ENCODE measurements around the gene GALNS. TPM values are rescaled to one million over a fixed set of nuclear protein-coding genes. Genes with fewer than 3 reads are reported as not detected.
"Not testable (repeated sequence)": the region's sequence is repeated elsewhere in the genome, so short reads cannot be mapped to it uniquely, and the experiment has no call there.

Gene GALNS
- total and polyA plus RNA-seq, 9 donors, result 9.8 to 28.5 (median 20.6) TPM

DNA sequence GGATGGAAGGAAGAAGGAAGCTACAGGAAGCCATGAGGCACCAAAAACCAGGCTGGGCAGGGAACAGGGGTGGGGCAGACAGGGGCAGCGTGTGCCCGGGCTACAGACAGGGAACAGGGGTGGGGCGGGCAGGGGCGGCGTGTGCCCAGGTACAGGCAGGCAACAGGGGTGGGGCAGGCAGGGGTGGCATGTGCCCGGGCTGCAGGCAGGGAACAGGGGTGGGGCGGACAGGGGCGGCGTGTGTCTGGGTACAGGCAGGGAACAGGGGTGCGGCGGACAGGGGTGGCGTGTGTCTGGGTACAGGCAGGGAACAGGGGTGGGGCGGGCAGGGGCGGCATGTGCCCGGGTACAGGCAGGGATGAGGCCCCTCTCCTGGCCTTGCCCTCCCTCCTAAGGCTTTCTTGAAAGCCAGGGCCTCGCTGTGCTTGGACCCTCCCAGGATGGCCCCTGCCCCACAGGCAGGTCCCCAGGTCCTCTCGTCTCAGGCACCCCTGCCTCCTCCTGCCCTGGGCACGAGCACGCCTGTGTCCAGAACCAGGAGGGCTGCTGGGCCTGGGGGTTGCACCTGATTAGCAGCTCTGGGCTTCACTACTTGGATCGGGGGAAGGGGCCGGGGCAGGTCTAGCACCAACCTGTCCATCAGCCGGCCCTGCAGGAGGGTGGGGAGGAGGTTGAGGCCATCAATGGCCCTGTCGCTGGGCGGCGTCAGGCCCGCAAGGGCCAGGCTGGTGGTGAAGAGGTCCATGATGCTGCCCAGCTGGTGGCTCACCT, 30.5 kb downstream of the GALNS start:
- Histone ChIP-seq H3K27ac (ENCODE audit: low read length) (no peak overlapping the region), H3K4me3 (ENCODE audit: low read length) (no peak overlapping the region), H3K36me3 (ENCODE audit: control insufficient read depth, insufficient read depth, low read length) (peaks cover 48% of the 10 kb centered on the region), H3K4me1 (ENCODE audit: control insufficient read depth, insufficient read depth, low read length) (no peaks in the 10 kb centered on the region), H3K27me3 (ENCODE audit: control insufficient read depth, insufficient read depth, low read length) (no peaks in the 10 kb centered on the region), H3K9me3 (replicated peaks; ENCODE audit: control insufficient read depth, low read depth, low read length) (no peaks in the 10 kb centered on the region)
- WGBS (ENCODE audit: insufficient coverage), result 89% methylated on average over 20 of the region's 26 CpGs
- no peak for DNase-seq

DNA sequence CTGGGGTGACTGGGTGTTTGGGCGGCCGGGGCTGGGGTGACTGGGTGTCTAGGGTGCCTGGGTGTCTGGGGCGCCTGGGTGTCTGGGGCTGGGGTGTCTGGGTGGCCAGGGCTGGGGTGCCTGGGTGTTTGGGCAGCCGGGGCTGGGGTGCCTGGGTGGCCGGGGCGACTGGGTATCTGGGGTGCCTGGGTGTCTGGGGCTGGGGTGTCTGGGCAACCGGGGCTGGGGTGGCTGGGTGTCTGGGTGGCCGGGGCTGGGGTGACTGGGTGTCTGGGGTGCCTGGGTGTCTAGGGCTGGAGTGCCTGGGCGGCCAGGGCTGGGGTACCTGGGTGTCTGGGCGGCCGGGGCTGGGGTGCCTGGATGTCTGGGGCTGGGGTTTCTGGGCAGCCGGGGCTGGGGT, 31.6 kb downstream of the GALNS start:
- Histone ChIP-seq H3K36me3 (ENCODE audit: control insufficient read depth, insufficient read depth, low read length) (peaks cover 52% of the 10 kb centered on the region), H3K4me1 (ENCODE audit: control insufficient read depth, insufficient read depth, low read length) (peaks cover 5% of the 10 kb centered on the region), H3K27ac (ENCODE audit: low read length) (no peak overlapping the region), H3K4me3 (ENCODE audit: low read length) (no peak overlapping the region), H3K27me3 (ENCODE audit: control insufficient read depth, insufficient read depth, low read length) (no peaks in the 10 kb centered on the region), H3K9me3 (replicated peaks; ENCODE audit: control insufficient read depth, low read depth, low read length) (no peaks in the 10 kb centered on the region)
- no peak for DNase-seq
- 95% methylated on average over 11 of the region's 12 CpGs for WGBS (ENCODE audit: insufficient coverage)

DNA sequence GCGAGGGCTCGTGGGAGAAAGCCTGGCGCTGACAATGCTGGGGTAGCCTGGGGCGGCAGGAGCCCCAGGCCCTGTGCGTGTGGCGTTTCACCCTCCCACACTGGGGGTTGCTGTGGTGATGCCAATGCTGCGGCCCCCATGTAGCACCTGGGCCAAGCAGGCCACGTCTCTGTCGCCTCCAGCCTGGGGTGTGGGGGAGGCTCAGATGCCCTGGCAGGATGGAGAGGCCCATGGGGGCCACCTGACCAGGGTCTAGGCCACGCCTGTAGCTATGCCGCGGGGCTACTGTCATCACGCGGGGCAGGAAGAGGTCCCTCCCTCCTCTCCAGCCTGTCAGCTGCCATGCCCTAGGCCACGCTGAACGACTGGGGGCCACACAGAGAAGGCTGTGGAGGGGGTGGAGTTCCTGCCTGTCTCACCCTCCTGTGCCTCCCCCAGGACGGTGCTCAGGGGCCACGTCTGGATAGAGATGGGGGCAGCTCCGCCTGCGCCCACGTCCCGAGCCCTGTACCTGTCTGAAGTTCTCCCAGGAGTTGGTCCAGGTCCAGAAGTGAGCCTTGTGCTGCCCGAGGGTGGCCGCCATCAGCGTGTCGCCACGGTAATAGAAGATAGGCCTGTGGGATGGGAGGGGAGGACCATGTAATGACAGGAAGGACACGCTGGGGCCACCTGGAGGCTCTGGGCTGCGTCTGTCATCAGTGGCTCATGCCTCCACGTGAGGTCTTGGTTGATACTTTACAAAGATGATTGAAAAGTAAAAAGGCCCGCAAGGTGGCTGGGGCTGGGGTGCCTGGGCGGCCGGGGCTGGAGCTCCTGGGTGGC, 32.3 kb downstream of the GALNS start:
- Histone ChIP-seq H3K36me3 (ENCODE audit: control insufficient read depth, insufficient read depth, low read length) (peaks cover 50% of the 10 kb centered on the region), H3K9me3 (replicated peaks; ENCODE audit: control insufficient read depth, low read depth, low read length) (no peaks in the 10 kb centered on the region), H3K4me3 (ENCODE audit: low read length) (no peak overlapping the region), H3K4me1 (ENCODE audit: control insufficient read depth, insufficient read depth, low read length) (peaks cover 5% of the 10 kb centered on the region), H3K27ac (ENCODE audit: low read length) (no peak overlapping the region), H3K27me3 (ENCODE audit: control insufficient read depth, insufficient read depth, low read length) (no peaks in the 10 kb centered on the region)
- DNase-seq, result no peak
- 83% methylated on average over 22 of the region's 33 CpGs for WGBS (ENCODE audit: insufficient coverage)

DNA sequence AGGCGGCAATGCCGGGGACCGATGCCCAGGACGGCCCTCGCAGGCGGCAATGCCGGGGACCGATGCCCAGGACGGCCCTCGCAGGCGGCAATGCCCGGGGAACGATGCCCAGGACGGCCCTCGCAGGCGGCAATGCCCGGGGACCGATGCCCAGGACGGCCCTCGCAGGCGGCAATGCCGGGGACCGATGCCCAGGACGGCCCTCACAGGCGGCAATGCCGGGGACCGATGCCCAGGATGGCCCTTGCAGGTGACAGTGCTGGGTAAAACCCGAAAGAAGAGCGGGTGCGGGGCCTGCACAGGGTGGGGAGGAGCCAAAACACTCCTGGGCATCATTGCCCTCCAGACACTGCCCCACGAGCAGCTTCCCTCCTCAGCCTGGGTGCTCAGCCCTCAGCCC, 33.1 kb downstream of the GALNS start:
- H3K9me3 ChIP-seq (replicated peaks; ENCODE audit: control insufficient read depth, low read depth, low read length); H3K27me3 ChIP-seq (ENCODE audit: control insufficient read depth, insufficient read depth, low read length); H3K4me1 ChIP-seq (ENCODE audit: control insufficient read depth, insufficient read depth, low read length); H3K27ac ChIP-seq (ENCODE audit: low read length); H3K4me3 ChIP-seq (ENCODE audit: low read length); DNase-seq: not testable (repeated sequence)
- WGBS (ENCODE audit: insufficient coverage), result 96% methylated on average over 26 of the region's 31 CpGs
- peaks cover 48% of the 10 kb centered on the region for H3K36me3 ChIP-seq (ENCODE audit: control insufficient read depth, insufficient read depth, low read length)

DNA sequence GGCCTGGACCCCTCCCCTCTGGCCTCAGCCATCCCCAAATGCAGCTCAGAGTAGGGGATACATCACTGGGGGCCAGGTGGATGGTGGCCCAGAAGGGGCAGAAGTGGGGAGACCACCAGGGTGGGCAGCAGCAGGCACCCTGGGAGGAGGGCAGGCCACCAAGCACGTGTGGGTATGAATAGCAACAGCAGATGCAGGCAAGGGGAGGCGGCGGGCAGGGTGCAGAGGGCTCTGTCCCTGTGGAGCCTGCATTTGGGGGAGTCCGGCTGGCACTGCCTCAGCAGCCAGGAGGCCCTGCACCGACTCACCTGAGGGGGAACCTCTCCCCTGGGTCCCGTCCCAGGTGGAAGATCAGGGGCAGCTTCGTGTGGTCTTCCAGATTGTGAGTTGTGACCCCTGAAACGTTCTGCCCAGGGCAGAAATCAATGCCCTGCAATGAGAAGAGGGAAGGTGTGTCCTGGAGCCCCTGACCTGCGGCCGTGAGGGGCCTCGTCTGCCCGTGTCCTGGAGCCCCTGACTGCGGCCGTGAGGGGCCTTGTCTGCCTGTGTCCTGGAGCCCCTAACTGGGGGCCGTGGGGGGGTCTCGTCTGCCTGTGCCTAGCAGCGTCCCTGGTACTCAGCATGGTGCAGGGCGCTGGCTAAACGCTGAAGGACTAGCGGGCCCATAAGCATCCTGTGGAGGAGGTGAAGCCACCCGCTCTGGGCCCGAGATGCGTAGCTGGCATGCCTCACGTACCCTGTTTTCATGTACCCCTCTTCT, 34.3 kb downstream of the GALNS start:
- no peaks in the 10 kb centered on the region for H3K9me3 ChIP-seq (replicated peaks; ENCODE audit: control insufficient read depth, low read depth, low read length)
- DNase-seq, result no peak
- H3K36me3 ChIP-seq (ENCODE audit: control insufficient read depth, insufficient read depth, low read length), result peaks cover 42% of the 10 kb centered on the region
- peaks cover 5% of the 10 kb centered on the region for H3K4me1 ChIP-seq (ENCODE audit: control insufficient read depth, insufficient read depth, low read length)
- no peak overlapping the region for H3K4me3 ChIP-seq (ENCODE audit: low read length)
- no peaks in the 10 kb centered on the region for H3K27me3 ChIP-seq (ENCODE audit: control insufficient read depth, insufficient read depth, low read length)
- 92% methylated on average over 18 of the region's 24 CpGs for WGBS (ENCODE audit: insufficient coverage)
- H3K27ac ChIP-seq (ENCODE audit: low read length), result no peak overlapping the region

DNA sequence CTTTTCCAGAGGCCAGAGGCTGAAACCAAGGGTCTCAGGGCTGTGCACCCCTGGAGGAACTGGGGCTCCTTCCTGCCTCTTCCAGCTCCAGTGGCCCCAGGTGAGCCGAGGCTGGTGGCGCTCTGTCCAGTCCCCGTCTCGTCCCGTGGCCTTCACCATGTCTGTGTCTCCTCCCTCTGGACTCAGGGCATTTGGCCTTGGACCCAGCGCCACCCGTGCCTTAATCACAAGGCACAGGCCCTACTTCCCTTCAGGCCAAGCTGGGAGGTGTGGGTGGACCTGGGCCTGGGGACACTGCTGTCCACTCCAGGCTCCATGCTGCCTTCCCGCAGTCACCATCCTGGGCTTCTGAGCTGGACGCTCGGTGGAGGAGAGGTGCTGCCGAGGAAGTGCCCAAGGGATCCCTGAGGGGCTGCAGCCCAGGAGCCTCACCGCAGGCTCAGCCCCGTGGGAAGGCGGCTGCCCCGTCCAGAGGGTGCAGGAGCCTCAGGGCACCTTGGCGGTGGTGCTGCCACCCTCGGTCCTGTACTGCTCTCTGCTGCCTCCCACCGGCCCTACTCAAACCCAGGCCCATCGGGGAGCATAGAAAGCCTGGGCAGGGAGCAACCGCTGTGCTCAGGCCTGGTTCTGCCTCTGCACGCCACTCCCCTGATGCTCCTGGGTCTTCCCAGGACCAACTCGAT, 35.4 kb downstream of the GALNS start:
- no peak overlapping the region for H3K27ac ChIP-seq (ENCODE audit: low read length)
- WGBS (ENCODE audit: insufficient coverage), result 84% methylated on average over 17 of the region's 22 CpGs

DNA sequence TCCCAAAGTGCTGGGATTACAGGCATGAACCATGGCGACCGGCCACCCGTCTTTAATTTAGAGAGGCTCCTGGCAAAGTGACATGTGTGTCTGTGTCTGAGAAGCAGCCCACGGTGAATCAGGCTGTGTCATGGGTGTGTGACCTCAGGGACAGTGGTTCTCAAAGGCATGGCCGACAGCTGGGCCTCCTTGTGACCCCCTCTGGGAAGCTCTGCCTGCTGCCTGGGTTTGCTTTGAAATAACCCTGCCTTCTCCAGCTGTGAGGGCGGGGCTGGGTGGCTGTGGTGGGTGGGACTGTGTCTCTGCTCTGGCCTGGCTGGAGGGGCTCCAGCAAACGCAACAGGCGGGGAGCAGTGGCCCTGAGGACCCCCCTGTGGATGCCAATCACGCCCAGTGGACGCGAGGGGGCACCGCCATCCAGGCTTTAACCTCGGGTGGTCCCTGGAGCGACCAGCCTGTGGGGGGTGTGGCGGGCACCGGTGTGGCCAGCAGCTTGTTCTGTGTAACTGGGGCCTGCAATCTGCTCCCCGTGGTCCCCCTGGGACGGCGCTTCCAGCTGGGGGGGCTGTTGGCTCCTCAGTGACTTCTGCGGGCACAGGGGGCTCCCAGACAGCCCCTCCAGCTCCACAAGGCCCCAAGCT, 36.2 kb downstream of the GALNS start:
- 66% methylated on average over 16 of the region's 20 CpGs for WGBS (ENCODE audit: insufficient coverage)
- no peaks in the 10 kb centered on the region for H3K9me3 ChIP-seq (replicated peaks; ENCODE audit: control insufficient read depth, low read depth, low read length)
- peaks cover 31% of the 10 kb centered on the region for H3K36me3 ChIP-seq (ENCODE audit: control insufficient read depth, insufficient read depth, low read length)
- no peak overlapping the region for H3K4me3 ChIP-seq (ENCODE audit: low read length)
- H3K4me1 ChIP-seq (ENCODE audit: control insufficient read depth, insufficient read depth, low read length), result peaks cover 10% of the 10 kb centered on the region
- DNase-seq, result no peak
- H3K27ac ChIP-seq (ENCODE audit: low read length), result no peak overlapping the region
- H3K27me3 ChIP-seq (ENCODE audit: control insufficient read depth, insufficient read depth, low read length), result no peaks in the 10 kb centered on the region

More for the DNA sequence above, 35.4 kb downstream of the GALNS start:
- H3K36me3 ChIP-seq (ENCODE audit: control insufficient read depth, insufficient read depth, low read length), result peaks cover 34% of the 10 kb centered on the region
- no peak overlapping the region for H3K4me3 ChIP-seq (ENCODE audit: low read length)
- no peaks in the 10 kb centered on the region for H3K27me3 ChIP-seq (ENCODE audit: control insufficient read depth, insufficient read depth, low read length)
- no peaks in the 10 kb centered on the region for H3K9me3 ChIP-seq (replicated peaks; ENCODE audit: control insufficient read depth, low read depth, low read length)
- no peak for DNase-seq
- peaks cover 5% of the 10 kb centered on the region for H3K4me1 ChIP-seq (ENCODE audit: control insufficient read depth, insufficient read depth, low read length)

DNA sequence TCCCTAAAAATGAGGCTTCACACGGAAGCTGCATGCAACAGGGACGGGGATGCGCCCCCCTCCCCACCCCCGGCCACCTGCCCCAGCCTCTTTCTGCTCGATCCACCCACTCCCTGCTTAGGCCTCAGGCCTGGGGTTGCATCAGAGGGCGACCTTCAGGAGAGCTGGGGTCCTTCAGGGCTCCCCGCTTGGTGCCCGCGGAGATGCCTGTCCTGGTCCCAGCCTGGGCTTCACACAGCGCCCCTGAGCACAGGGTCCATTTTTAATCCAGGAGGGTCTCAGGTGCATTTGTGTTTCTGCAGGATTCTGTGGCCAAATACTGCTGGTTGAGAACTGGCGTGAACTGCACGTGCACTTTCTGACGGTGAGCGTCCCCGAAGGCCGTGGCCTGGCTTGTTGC, 37.6 kb downstream of the GALNS start:
- DNase-seq, result no peak
- peaks cover 10% of the 10 kb centered on the region for H3K4me1 ChIP-seq (ENCODE audit: control insufficient read depth, insufficient read depth, low read length)
- 80% methylated on average over 8 of the region's 16 CpGs for WGBS (ENCODE audit: insufficient coverage)

DNA sequence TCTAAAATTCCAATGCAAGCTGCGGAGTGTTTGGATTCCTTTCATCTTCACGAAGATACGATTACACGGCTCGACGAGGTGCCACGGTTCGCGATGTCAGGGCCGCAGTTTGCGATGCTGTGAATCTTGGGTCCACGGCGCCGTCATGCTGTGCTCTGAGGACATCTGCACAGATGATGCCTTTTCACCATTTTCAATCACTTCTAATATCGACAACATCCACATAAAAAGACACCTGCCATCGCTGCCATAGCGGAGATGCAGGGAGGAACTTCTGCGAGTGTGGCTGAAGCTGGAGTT, 38.2 kb downstream of the GALNS start:
- Histone ChIP-seq H3K27ac (ENCODE audit: low read length) (no peak overlapping the region), H3K27me3 (ENCODE audit: control insufficient read depth, insufficient read depth, low read length) (no peaks in the 10 kb centered on the region), H3K36me3 (ENCODE audit: control insufficient read depth, insufficient read depth, low read length) (peaks cover 22% of the 10 kb centered on the region), H3K9me3 (replicated peaks; ENCODE audit: control insufficient read depth, low read depth, low read length) (no peaks in the 10 kb centered on the region), H3K4me1 (ENCODE audit: control insufficient read depth, insufficient read depth, low read length) (peaks cover 10% of the 10 kb centered on the region), H3K4me3 (ENCODE audit: low read length) (no peak overlapping the region)
- 72% methylated on average over 16 of the region's 18 CpGs for WGBS (ENCODE audit: insufficient coverage)
- DNase-seq, result no peak

More for the DNA sequence above, 37.6 kb downstream of the GALNS start:
- no peak overlapping the region for H3K27ac ChIP-seq (ENCODE audit: low read length)
- H3K27me3 ChIP-seq (ENCODE audit: control insufficient read depth, insufficient read depth, low read length), result no peaks in the 10 kb centered on the region
- no peaks in the 10 kb centered on the region for H3K9me3 ChIP-seq (replicated peaks; ENCODE audit: control insufficient read depth, low read depth, low read length)
- H3K36me3 ChIP-seq (ENCODE audit: control insufficient read depth, insufficient read depth, low read length), result peaks cover 25% of the 10 kb centered on the region
- no peak overlapping the region for H3K4me3 ChIP-seq (ENCODE audit: low read length)
